GM21825 (cell line): ENCODE data around the gene PLCH1.
"Not testable (repeated sequence)": the region's sequence is repeated elsewhere in the genome, so short reads cannot be mapped to it uniquely, and the experiment has no call there.

ENCODE experiments used
- ATAC-seq: cut with Tn5 transposase; IDR thresholded peaks from one replicate; pipeline ENCODE4 v1.9.1; 2021; ENCODE audit warnings: mild to moderate bottlenecking, moderate library complexity; ENCODE audit not compliant: unreplicated experiment

The PLCH1 gene

GRCh38 chr3:155617346-155617925, 127.4 kb downstream of the PLCH1 start:
- no peak for ATAC-seq

DNA sequence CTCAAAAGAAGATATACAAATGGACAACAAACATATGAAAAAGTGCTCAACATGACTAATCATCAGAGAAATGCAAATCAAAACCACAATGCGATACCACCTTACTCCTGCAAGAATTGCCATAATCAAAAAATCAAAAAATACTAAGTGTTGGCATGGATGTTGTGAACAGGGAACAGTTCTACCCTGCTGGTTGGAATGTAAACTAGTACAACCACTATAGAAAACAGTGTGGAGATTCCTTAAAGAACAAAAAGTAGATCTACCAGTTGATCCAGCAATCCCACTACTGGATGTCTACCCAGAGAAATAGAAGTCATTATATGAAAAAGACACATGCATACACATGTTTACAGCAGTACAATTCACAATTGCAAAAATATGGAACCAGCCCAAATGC, 129.7 kb downstream of the PLCH1 start:
- ATAC-seq: not testable (repeated sequence)

- ATAC-seq: not testable (repeated sequence)
Observed at GRCh38 chr3:155614410-155614809, 130.5 kb downstream of the PLCH1 start.

GRCh38 chr3:155611456-155611855, 133.4 kb downstream of the PLCH1 start:
- no peak for ATAC-seq

GRCh38 chr3:155609586-155609985, 135.3 kb downstream of the PLCH1 start:
- no peak for ATAC-seq

DNA sequence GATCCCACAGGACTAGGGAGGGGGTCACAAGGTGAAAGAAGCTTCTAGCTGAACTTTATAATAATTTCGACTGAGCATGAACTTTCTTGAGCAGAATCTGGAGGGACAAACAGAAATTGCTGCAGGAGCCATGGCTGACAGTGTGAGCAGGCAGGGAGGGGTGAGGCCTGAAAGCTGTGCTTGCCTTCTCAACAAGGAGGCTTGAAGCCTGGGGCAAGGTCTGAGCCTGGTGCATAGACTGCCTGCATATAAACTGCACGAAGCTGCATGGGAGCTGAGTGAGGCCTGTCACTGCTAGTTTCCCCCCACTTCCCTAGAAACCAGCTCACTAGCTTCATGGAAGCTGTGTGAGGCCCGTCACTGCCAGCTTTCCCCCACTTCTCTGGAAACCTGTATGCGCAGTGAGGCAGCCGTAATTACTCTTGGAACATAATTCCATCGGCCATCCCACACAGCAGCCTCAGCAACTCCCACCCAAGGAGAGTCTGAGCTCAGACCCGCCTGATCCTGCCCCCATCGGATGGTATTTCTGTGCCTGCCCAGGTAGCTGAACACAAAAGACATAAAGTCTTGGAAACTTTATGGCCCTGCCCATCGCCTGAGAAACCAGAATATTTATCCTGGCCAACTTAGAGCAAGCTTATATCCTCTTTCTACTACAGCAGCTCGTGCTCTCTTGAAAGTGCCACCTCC, 136.5 kb downstream of the PLCH1 start:
- no peak for ATAC-seq

GRCh38 chr3:155607761-155608160, 137.1 kb downstream of the PLCH1 start:
- no peak for ATAC-seq

DNA sequence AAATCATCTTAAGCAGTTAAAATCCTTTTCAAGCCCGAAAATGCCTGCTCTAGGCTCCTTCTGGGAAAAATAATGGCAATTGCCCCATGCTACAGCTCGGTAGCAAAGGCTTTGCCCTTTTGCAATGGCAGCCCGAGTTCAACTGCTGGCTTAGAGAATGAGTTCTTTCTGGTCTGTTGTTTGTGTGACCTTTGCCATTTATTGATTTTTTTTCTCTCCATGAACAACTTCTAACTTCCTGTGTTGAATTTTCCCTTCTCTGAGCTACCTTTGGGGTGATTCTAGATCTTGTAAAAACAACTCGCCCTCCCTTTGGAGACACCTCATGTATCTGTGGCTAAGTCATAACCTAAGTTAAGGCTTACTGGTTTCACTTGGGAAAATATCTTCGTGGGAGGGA, 139.3 kb downstream of the PLCH1 start:
- ATAC-seq: no peak

GRCh38 chr3:155604967-155605366, 139.9 kb downstream of the PLCH1 start:
- ATAC-seq: no peak

DNA sequence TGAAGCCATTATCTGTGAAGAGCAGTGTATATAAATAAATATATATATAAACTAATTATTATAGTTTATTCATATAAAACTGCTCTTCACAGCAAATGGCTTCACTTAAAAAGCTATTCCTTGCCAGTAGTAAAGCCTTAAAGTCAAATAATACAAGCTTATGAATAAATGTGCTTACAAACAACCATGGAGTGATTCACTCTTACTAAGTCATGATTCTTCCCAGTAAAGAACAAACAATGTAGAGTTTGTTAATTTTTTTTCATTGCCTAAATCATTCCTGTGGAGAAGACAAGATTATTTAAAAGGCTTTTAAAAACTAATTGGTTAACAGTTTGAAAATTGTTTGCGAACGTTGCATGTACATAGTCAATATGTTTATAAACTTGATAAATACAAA, 140.7 kb downstream of the PLCH1 start:
- ATAC-seq: no peak

GRCh38 chr3:155603302-155603701, 141.6 kb downstream of the PLCH1 start:
- no peak for ATAC-seq

DNA sequence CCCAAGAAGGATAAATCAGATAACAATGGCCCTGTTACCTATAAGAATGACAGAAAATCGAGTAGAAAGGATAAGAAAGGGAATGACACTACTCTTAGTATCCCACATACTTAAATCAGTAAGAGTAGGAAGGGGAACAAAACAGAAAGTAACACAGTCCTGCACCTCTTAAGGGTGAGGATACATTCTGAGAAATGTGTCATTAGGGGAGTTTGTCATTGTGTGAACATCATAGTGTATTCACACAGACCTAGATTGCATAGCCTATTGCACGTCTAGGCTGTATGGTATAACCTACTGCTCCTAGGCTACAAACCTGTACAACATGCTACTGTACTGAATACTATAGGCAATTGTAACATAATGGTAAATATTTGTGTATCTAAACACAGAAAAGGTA, 142.6 kb downstream of the PLCH1 start:
- no peak for ATAC-seq

DNA sequence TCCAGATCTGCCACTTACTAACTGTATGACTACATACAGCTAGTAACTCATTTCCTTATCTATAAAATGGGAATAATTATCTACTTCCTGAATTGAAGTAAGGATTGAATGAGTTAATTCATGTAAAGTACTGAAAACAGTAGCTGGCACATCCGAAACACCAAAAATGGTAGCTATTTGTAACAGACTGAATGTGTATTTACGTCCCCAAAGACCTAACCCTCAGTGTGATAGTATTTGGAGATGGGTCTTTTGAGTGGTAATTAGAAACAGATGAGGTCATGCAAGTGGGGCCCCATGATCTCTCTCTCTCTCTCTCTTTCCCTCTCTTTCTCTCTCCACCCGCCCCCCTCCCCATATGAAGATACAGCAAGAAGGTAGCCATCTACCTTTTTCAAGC, 146.2 kb downstream of the PLCH1 start:
- ATAC-seq: no peak

- no peak for ATAC-seq
Observed at GRCh38 chr3:155596615-155597014, 148.3 kb downstream of the PLCH1 start.

DNA sequence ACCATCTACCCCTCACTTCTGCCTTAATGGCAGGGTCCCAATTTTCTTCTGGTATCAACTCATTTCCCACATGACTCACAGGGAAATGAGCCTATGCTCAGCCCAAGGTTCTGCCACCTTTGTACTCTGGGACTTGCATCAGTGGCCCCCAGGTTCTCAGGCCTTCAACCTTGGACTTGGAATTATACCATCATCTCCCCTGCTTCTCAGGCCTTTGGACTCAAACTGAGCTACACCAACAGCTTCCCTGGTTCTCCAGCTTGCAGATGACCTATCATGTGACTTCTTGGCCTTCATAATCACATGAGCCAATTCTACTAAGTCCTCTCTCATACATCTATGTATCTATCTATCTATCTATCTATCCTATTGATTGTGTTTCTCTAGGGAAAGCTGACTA, 149.5 kb downstream of the PLCH1 start:
- ATAC-seq: no peak

GRCh38 chr3:155594526-155595187, 150.2 kb downstream of the PLCH1 start:
- ATAC-seq: no peak

- no peak for ATAC-seq
Observed at GRCh38 chr3:155587581-155587980, 157.3 kb downstream of the PLCH1 start.

- ATAC-seq: no peak
Observed at GRCh38 chr3:155585384-155585783, 159.5 kb downstream of the PLCH1 start.

GRCh38 chr3:155581579-155581978, 163.3 kb downstream of the PLCH1 start:
- ATAC-seq: no peak

GRCh38 chr3:155572085-155572484, 172.8 kb downstream of the PLCH1 start:
- no peak for ATAC-seq

- no peak for ATAC-seq
Observed at GRCh38 chr3:155568295-155568694, 176.6 kb downstream of the PLCH1 start.

DNA sequence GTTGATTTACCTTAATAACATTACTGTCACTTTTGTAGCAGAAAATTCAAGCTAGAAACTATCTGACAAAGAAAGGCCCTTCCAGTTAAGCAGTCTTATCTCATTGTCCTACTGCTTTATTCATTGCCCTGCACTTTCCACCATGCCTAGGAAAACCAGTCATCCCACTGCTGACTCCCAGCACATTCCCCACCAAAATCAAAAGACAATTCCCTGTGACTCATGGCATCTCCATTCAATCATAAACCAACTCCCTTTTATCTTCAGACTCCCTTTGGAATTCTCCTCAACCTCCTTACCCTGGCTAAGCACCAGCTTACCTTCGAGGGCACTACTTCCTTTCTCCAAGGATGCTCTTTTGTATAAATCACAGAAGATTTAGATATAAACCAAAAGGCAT, 184.3 kb downstream of the PLCH1 start:
- no peak for ATAC-seq
